NCI-H510A (cell line): Measurements from ENCODE around the gene ATP6V1E1.
"Not testable (repeated sequence)": the region's sequence is repeated elsewhere in the genome, so short reads cannot be mapped to it uniquely, and the experiment has no call there.

Experiments used
- DNase-seq: peaks from one replicate; lab custom pipeline; 2025; lab: John Stamatoyannopoulos, UW

Gene ATP6V1E1

DNA sequence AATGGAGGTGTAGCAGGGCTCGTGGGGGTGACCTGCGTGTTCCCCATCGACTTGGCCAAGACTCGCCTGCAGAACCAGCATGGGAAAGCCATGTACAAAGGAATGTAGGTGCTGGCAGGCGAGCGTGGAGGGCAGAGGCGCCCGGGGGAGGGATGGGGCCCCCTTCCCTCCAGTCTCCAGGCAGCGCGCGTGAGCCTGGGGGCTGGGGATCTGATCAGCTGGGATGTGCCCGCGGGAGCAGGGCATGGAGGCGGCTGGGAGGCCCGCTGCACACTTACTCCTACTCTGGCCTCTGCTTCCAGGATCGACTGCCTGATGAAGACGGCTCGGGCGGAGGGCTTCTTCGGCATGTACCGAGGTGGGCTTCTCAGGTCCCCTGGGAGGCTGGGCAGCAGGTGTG, 47.5 kb downstream of the ATP6V1E1 start:
- DNase-seq, result no peak

DNA sequence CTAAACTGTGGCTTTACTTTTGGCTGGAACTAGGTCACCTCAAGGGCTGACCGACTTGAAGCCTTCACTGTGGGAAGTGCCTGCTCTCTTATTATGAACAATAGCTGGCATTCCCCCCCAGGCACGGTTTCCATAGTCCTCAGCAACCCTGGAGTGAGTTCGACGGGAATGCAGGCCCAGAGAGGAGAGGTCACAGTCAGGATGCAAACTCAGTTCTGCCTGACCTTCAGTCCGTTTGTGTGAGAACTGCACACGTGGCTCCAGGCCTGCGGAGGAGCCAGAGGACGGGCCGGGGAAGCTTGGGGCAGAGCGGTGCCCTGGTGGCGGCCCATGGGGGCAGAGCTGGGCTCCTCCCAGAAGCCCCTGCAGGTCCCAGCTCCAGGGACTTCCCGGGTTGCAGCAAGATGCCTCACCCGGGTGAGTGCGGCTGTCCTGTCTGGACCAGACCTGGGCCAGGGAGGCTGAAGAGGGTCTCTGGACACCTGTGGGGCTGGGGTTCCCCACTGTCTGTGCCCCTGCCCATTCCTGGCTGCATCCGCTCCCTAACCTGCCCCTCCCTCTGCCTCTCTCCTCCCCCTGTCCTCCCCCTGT, 48.0 kb downstream of the ATP6V1E1 start:
- DNase-seq, result no peak

DNA sequence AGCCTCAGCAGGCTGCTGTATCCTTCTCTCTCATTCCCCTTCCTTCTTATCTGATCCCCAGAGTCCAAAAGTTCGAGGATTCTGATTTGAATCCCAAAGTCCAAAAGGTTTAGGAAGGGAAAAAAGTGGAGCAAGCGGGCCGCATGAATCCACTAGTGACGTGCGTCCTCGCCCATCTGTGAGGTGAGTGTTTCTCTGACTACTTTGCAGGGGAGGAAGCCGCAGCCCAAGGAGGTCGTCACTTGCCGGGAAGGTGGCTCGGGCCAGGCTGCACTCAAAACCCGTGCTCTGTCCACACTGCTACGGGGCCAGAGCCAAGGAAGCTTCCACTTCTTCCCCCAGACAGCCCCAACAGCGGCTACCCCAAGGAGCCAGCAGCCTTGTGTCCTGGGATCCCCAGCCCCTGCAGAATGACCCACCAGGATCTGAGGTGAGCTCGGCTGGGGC, 49.0 kb downstream of the ATP6V1E1 start:
- no peak for DNase-seq

DNA sequence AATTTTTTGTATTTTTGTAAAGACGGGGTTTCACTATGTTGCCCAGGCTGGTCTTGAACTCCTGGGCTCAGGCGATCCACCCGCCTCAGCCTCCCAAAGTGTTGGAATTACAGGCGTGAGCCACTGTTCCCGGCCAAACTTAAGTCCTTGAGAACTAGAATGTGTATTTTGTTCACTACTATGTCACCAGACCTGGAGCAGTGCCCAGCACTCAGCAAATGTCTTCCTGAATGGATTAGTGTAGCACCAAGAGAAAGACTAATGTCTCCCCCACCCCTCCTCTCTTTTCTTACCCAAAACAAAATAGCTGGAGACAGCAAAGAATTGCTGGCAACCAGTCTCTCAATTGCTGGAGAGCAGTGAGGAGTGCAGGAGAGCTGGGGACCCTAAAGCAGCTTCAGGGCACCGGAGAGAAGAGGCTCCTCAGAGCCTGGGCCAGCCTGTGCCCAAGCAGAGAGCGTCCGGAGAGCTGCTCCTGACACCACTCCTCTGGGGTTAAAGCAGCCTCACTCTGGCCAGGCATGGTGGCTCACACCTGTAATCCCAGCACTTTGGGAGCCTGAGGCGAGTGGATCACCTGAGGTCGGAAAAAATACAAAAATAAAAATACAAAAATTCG, 50.3 kb downstream of the ATP6V1E1 start:
- DNase-seq, result no peak

DNA sequence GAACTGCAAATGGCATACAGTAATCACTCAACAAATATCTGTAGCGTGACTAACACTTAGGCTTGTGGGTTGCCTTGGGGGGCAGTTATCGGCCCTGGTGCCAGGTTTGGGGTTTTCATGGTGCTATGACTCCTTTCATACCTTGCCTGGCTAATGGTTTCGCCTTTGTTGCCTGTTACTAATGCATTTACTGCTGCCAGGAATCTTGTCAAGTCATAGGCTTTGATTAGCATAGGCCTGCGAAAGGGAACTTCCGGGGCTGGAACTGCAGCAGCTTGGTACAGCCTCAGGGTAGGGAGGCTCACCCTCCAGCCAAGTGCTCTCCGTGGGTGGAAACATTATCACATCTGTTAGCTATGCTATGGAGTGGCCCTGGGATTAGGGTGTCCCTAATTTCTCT, 52.1 kb downstream of the ATP6V1E1 start:
- no peak for DNase-seq

DNA sequence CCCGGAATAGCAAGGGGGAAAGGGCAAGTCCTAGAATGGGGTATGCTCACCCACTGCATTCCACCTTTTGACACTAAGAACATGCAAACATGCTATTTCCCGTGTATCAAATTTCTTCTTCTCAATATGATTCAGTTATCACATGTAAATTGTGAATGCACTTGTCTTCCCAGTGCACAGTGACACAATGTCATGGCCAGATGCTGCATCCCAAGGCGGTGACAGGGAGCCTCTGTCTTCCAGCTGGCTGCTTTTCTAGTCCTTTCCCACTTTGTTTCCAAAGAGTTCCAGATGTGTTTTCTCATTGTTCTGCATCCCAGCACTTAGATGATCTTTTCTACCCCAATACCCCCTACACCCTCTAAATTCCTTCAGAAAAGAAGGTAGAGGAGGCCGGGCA, 52.9 kb downstream of the ATP6V1E1 start:
- DNase-seq, result no peak

DNA sequence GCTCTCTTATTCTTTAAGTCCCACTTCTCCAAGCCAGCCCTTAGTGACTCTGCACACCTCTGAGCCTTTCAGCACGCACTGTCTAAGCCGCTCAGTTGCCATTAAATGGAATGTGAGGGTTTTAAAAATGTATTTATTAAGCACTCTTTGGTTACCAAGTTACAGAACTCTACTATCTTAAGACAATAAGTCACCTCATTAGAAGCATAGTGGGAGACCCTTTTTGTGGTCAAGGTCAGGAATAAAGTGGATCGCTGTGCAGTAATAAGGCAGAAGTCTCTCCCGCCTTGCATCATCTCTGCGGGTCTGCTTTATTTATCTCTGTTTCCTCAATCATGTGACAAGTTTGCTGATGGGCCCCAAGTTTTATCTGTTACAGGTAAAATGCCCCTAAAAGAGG, 53.4 kb downstream of the ATP6V1E1 start:
- no peak for DNase-seq

DNA sequence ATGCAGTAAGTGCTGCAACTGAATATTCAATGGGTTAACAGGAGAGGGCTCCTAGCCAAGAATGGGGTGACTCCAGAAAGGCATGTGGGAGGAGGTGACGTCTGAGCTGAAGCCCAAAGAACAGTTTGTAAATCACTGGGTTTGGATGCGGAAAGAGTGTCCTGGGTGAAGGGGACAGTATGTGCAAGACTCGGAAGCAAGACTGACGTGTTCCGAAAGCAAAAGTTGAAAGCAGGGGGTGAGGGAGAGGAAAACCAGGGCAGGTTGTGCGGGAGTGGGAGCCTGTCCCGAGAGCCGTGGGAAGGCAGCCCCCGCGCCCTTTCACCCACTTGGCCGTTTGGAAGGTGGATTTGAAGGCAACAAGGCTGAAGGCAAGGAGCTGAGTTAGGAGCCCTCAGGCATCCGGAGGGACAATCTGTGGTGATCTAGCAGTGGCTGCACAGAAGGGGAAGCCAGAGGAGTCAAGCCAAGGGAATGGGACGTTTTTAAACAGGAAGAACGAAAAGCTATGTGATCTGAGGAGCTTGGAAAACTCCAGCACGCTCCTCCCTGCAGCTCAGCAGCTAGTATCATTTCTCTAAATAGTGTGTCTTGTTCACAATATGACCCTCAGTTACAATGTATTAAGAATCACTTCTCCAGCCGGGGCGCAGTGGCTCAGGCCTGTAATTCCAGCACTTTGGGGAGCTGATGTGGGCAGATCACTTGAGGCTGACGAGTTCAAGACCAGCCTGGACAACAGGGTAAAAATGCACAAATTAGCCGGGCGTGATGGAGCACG, 57.5 kb downstream of the ATP6V1E1 start:
- DNase-seq, result no peak

DNA sequence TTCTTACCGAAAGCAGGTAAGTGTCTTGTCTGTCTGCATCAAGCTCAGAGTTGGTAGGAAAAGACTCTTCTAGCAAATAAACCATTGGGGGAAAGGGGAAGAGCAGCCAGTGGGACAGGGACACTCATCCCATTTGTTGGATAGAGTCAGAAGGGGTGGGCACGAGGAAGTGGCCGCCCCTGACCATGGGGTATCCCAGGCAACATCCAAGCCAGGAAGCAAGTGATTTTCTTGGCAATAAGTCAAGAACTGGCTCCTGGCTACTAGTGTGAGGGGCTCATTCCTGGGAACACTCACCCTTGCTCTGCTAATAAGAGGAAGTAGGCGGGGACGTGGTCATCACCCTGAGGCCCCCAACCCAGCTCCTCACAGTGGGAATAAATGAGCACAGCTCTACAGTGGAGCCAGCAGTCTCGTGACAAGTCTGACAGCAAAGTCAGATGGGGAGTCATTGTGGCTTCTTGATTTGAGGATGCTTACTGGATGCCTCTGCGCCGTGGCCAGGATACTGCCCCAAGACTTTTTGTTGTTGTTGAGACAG, 58.5 kb downstream of the ATP6V1E1 start:
- no peak for DNase-seq

DNA sequence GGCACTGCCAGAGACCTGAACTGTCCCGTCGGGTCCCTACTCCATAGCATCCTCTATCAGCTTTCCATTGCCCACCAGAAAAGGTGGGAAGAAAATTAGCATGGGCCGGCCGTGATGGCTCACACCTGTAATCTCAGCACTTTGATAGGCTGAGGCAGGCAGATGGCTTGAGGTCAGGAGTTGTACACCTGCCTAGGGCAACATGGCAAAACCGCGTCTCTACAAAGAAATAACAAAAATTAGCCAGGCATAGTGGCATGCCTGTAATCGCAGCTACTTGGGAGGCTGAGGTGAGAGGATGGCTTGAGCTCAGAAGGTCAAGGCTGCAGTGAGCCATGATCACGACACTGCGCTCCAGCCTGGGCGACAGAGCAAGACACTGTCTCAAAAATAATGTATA, 61.8 kb downstream of the ATP6V1E1 start:
- no peak for DNase-seq

DNA sequence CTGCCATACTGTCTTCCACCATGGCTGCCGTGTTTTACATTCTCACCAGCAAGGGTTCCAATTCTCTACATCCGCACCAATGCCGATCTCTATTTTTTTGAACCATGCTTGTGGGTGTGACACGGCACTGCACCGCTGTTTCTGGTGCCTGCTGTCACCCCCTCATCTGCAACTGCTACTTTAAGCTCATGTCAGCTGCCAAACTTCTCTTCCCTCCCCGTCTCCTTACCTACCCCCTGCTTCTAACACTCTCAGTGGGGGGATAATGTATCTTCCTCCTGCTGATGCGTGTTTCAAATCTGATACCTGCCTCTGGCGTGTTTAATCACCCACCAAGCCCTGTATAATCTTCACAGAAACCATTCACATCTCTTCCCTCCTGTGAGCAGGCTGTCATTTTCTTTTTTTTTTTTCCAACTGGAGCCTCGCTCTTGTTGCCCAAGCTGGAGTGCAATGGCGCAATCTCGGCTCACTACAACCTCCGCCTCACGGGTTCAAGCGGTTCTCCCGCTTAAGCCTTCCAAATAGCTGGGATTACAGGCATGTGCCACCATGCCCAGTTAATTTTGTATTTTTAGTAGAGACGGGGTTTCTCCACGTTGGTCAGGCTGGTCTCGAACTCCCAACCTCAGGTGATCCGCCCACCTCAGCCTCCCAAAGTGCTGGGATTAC, 62.4 kb downstream of the ATP6V1E1 start:
- DNase-seq, result not testable (repeated sequence)

DNA sequence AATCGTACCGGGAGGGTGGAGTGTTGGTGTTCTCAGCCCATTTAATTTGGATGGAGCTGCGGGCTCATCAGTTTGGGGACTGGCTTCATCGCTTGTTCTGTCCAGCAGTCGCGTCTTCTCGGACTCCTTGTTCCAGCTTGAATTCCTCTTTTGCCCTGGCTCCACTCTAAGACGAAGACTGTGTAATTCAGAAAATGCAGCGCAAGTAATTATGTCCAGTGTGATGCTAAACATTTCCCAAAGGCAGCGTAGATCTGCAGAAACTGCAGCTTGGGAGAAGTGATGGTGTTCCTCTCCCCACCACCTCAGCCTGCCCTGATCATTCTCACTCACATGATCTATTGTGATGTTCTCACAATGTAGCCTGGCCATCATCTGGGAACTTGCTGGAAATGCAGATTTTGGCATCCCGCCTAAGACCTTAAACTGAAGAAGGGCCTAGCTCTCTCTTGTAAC, 64.6 kb downstream of the ATP6V1E1 start:
- no peak for DNase-seq

DNA sequence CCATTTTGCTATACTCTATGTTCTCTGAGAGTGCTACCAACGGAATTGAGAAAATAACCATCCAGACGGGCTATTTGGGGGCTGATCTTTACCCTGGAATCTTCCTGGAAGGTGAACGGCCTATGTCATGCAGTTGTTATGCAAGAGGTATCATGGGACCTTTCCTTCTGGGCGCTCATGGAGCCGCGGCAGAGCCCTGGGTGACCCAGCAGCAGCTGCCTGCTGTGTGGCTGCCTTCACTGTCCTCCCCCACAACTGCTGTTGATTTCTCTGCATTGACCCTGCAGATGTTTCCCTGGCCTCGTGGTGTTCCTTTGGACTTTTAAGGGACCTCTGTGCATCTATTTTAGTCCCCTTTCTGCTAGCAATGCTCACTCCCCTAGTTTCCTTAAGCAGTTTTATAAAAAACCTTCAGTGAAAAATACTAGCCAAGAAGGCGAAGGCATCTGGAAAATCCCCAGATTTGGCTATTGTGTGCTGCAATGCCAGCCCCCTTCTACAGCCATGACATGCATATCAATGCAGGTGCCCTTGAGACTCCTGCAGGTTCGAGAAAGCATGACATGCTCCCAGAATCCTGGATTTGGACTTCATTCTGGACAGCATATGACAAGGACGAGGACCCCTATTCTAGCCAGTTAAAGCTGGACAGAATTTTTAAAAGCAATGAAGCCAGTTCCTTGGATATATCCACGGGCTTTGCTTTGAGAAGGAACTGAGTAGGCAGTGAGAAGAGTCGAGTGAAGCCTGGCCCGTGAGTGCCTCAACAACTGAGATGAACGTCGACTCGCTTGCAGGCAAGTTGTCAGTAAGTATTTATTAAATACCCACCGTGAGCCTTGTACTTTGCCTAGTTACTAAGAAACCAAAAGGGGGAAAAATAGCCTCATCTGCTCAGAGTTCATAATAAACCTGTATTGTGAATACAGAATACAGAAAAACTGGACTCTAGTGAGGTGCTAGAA, 65.4 kb downstream of the ATP6V1E1 start, which contains the start of gene SLC25A18:
TSS of gene SLC25A18 (plus strand) at position 593 of the 965 bp plus-strand sequence. CDS start 16,447 bp downstream, outside the sequence.
- DNase-seq, result no peak

DNA sequence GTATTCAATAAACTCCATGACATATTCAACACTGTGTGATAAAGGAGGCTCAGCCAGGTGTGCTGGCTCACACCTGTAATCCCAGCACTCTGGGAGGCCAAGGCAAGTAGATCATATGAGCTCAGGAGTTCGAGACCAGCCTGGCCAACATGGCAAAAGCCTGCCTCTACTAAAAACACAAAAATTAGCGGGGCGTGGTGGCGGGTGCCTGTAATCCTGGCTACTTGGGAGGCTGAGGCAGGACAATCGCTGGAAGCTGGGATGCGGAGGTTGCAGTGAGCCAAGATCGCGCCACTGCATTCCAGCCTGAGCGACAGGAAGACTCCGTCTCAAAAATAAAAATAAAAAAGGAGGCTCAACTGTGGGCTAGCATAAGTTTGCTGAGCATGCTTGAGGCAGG, 69.4 kb downstream of the ATP6V1E1 start:
- DNase-seq, result no peak

DNA sequence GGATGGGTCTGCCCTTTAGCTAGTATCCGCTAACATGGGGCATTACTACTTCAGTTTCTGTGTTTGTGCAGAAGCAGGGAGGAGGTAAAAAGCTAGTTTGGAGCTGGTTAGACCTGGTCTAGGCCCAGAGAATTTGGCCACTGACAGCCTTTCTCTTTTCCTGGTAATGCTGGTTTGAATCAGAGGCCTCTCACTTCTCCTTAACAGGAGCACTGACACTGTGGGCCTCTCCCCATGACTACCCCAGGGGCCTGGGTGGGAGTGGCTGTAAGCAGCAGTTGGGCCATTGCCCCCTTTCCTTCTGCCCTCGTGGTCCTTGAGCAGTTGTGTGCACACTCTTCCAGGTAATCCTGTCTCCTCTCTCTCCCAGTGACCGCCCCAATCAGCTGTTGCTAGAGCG, 73.7 kb downstream of the ATP6V1E1 start:
- DNase-seq, result no peak

DNA sequence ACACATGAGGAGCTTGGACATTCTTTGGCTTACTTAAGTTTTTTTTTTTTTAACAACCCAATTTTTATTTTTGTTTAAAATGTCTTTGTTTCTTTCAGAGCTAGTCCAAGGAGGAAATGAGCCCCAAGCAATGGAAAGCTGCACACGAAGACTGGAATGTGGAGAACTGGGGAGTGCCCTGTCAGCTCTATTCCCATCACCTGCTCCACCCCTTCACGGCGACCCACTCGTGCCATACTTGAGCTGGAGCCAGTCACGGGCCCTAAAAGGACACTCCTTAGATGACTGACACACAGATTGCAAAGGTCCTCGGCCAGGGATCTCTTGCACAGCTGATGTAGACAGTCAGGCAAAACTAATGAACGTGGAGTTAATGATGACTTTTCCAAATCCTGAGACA, 75.8 kb downstream of the ATP6V1E1 start:
- DNase-seq, result no peak

DNA sequence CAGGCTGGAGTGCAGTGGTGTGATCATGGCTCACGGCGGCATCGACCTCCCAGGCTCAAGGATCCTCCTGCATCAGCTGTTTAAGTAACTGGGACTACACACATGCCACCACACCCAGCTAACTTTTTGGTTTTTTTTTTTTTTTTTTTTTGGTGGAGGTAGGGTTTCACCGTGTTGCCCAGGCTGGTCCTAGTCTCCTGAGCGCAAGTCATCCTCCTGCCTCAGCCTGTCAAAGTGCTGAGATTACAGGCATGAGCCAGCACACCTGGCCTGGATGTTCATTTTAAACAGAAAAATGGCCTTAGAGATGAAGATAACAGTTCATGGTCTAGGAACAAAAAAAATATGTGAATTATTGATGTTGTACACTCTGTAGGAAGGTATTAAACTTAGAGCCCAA, 78.9 kb downstream of the ATP6V1E1 start:
- no peak for DNase-seq

DNA sequence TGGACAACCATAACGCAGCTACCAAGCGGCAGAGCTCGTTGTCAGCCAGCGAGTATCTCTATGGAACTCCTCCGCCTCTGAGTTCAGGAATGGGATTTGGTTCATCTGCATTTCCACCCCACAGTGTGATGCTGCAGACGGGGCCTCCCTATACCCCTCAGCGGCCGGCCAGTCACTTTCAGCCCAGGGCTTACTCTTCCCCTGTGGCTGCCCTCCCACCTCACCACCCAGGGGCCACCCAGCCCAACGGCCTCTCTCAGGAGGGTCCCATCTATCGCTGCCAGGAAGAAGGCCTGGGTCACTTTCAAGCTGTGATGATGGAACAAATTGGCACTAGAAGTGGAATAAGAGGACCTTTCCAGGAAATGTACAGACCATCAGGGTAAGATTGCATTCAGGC, 79.4 kb downstream of the ATP6V1E1 start:
- DNase-seq, result no peak

DNA sequence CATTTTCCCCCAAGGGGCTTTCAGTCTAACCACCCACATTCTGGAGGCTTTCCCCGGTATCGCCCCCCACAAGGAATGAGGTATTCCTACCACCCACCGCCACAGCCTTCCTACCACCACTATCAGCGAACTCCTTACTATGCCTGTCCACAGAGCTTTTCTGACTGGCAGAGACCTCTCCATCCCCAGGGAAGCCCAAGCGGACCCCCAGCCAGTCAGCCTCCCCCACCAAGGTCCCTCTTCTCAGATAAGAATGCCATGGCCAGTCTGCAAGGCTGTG, 79.9 kb downstream of the ATP6V1E1 start:
- no peak for DNase-seq

DNA sequence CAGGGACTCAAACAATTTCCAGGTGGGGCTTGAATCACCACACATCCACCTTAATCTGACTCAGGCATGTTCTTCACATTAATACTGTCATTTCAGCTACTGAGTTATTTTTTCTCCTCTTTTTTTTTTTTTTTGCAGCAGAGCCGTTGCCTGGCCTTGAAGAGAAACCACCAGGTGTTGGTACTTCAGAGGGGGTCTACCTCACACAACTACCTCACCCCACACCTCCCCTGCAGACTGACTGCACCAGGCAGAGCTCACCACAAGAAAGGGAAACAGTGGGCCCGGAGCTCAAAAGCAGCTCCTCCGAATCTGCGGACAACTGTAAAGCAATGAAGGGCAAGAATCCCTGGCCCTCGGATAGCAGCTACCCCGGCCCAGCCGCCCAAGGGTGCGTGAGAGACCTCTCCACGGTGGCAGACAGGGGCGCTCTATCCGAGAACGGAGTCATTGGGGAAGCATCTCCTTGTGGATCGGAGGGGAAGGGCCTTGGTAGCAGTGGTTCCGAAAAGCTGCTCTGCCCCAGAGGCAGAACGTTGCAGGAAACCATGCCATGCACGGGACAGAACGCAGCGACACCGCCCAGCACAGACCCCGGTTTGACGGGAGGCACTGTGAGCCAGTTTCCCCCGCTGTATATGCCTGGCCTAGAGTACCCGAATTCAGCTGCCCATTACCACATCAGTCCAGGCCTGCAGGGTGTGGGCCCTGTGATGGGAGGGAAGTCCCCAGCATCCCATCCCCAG, 80.4 kb downstream of the ATP6V1E1 start:
- no peak for DNase-seq

DNA sequence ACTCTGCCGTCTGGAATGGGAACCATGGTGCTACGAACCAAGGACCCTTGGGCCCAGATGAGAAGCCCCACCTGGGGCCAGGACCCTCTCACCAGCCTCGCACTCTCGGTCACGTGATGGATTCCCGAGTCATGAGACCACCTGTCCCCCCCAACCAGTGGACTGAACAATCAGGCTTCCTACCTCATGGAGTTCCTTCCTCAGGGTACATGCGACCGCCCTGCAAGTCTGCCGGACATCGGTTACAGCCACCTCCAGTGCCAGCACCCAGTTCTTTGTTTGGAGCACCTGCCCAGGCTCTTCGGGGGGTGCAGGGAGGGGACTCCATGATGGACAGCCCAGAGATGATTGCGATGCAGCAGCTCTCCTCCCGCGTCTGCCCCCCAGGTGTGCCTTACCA, 86.1 kb downstream of the ATP6V1E1 start:
- DNase-seq, result no peak
